Measurements from ENCODE around the gene TNFRSF1A. TPM values are rescaled to one million over a fixed set of nuclear protein-coding genes. Genes with fewer than 3 reads are reported as not detected.

TNFRSF1A gene
- total RNA-seq, 1 experiment from 2014 or later = 44.1 TPM

- TF ChIP-seq MAX (CRISPR knock-in tag; IDR thresholded peaks at IDR 0.05) (no peak), CREB1 (CRISPR knock-in tag; IDR thresholded peaks at IDR 0.05) (no peak), ZNF317 (CRISPR knock-in tag; IDR thresholded peaks at IDR 0.05; ENCODE audit: borderline replicate concordance, low read depth) (no peak), ZBTB21 (CRISPR knock-in tag; IDR thresholded peaks at IDR 0.05; ENCODE audit: borderline replicate concordance) (no peak), JUN (CRISPR knock-in tag; IDR thresholded peaks at IDR 0.05) (no peak), TEAD4 (CRISPR knock-in tag; IDR thresholded peaks at IDR 0.05) (no peak), ZNF416 (CRISPR knock-in tag; IDR thresholded peaks at IDR 0.05) (no peak), GABPB1 (CRISPR knock-in tag; IDR thresholded peaks at IDR 0.05) (no peak), SMAD4 (CRISPR knock-in tag; IDR thresholded peaks at IDR 0.05) (no peak), ZNF121 (CRISPR knock-in tag; IDR thresholded peaks at IDR 0.05) (no peak), ZNF532 (CRISPR knock-in tag; IDR thresholded peaks at IDR 0.05; ENCODE audit: borderline replicate concordance) (no peak), E2F5 (CRISPR knock-in tag; IDR thresholded peaks at IDR 0.05) (no peak), ZNF423 (CRISPR knock-in tag; IDR thresholded peaks at IDR 0.05) (no peak), ATF3 (CRISPR knock-in tag; conservative IDR thresholded peaks at IDR 0.05) (no peak)
These were observed 10.6 kb upstream of the TNFRSF1A start (continued) for GRCh38 chr12:6352193-6353173.

- no peaks in the 10 kb centered on the region for H3K9me3 Mint-ChIP-seq
- DNase-seq (ENCODE audit: low spot score) = no peak
- peak; percentile 65; the same call in 1 of the 2 replicates for TF ChIP-seq ZNF121 (CRISPR knock-in tag; IDR thresholded peaks at IDR 0.05)
- TF ChIP-seq, protein P1, sequence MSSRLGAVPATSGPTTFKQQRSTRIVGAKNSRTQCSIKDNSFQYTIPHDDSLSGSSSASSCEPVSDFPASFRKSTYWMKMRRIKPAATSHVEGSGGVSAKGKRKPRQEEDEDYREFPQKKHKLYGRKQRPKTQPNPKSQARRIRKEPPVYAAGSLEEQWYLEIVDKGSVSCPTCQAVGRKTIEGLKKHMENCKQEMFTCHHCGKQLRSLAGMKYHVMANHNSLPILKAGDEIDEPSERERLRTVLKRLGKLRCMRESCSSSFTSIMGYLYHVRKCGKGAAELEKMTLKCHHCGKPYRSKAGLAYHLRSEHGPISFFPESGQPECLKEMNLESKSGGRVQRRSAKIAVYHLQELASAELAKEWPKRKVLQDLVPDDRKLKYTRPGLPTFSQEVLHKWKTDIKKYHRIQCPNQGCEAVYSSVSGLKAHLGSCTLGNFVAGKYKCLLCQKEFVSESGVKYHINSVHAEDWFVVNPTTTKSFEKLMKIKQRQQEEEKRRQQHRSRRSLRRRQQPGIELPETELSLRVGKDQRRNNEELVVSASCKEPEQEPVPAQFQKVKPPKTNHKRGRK (CRISPR knock-in tag; IDR thresholded peaks at IDR 0.05; ENCODE audit: borderline replicate concordance) = no peak
- H3K4me3 Mint-ChIP-seq = no peak overlapping the region
- H3K36me3 Mint-ChIP-seq = peaks cover 64% of the 10 kb centered on the region
- ATAC-seq = no peak
- H3K27ac Mint-ChIP-seq = no peak overlapping the region
- peaks cover 26% of the 10 kb centered on the region for H3K4me1 Mint-ChIP-seq
- H3K27me3 Mint-ChIP-seq (ENCODE audit: low read depth) = no peaks in the 10 kb centered on the region
- ChIA-PET POLR2A (interaction anchor here (0.5 kb wide), 1 partner anchor 87 kb away, joined by 3 read pairs; no protein-coding TSS in a partner anchor), CTCF (interaction anchor here (1.5 kb wide), 1 partner anchor 25 kb away, joined by 4 read pairs; no protein-coding TSS in a partner anchor)
These were observed 9.7 kb upstream of the TNFRSF1A start for GRCh38 chr12:6351622-6352021.
